ENCODE results near the gene TDRD15. TPM values are rescaled to one million over a fixed set of nuclear protein-coding genes. Genes with fewer than 3 reads are reported as not detected.

Gene TDRD15
- polyA plus RNA-seq, 1 of the 3 experiments (the other 2 are of a cell fraction) = not detected

DNA sequence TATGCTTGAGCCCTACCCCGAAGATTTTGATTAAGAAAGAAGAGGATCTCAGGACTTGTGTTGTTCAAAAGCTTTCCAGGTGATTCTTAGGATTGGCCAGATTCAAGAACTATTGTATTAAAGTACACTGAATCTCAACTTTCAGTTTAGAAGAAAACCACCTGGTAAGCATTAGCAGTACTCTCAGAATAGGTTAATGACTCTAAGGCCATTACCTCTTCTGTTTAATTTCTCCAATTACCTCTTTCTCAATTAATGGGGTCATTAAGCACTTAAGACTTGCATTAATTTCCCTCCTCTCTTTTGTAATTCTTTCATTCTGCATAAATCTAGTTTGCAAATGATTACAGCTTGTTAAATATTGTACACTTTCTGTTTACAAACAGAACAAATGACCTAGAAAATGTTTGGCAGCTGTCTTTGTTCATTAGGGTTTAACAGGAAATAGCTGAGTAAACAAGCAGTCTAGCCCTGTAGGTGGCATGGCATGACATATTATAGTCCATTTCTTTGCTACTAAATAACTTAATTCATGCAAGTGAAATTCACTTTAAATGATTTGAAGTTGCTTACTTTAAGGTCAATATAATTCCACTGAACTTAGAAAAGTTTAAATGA lies 20.4 kb upstream of the TDRD15 start (continued):
- TF ChIP-seq, protein P1, sequence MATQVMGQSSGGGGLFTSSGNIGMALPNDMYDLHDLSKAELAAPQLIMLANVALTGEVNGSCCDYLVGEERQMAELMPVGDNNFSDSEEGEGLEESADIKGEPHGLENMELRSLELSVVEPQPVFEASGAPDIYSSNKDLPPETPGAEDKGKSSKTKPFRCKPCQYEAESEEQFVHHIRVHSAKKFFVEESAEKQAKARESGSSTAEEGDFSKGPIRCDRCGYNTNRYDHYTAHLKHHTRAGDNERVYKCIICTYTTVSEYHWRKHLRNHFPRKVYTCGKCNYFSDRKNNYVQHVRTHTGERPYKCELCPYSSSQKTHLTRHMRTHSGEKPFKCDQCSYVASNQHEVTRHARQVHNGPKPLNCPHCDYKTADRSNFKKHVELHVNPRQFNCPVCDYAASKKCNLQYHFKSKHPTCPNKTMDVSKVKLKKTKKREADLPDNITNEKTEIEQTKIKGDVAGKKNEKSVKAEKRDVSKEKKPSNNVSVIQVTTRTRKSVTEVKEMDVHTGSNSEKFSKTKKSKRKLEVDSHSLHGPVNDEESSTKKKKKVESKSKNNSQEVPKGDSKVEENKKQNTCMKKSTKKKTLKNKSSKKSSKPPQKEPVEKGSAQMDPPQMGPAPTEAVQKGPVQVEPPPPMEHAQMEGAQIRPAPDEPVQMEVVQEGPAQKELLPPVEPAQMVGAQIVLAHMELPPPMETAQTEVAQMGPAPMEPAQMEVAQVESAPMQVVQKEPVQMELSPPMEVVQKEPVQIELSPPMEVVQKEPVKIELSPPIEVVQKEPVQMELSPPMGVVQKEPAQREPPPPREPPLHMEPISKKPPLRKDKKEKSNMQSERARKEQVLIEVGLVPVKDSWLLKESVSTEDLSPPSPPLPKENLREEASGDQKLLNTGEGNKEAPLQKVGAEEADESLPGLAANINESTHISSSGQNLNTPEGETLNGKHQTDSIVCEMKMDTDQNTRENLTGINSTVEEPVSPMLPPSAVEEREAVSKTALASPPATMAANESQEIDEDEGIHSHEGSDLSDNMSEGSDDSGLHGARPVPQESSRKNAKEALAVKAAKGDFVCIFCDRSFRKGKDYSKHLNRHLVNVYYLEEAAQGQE (IDR thresholded peaks at IDR 0.05; ENCODE audit: low read depth, low read length) = no peak
- TF ChIP-seq YY1 (IDR thresholded peaks at IDR 0.05; ENCODE audit: low read depth) (no peak), FOXM1 (IDR thresholded peaks at IDR 0.05; ENCODE audit: low read depth) (no peak)

DNA sequence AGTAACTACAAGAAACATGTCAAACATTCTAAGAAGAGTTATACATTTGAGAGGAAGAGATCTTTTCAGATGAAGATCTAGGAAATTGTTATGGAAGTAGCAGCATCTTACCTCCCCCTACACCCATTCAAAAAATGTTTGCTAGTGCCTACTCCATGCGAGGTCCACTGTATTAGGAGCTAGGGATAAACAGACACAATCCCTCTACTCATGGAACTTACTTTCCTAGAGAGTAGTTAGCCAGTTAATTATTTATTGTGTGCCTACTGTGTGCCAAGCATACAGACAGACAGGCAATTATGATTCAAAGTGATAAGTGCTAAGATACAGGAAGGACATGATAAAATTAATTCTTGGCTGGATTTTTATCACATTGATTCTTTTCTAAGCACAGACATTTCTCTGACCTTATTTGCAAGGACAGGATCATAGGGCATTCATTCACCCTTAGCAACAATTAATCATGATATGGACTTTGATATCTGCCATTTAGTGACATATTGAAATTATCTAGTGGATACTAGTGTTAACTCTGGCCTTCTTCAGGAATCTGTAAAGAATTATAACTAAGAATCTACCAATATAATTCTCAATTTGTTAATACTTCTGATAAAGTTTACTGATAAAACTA lies 19.6 kb upstream of the TDRD15 start:
- WGBS (ENCODE audit: low lambda C conversion rate) = 33% methylated on average over 1 of the region's 1 CpG
- Histone ChIP-seq H2AFZ (ENCODE audit: low read depth) (no peak overlapping the region), H3K4me2 (no peak overlapping the region), H4K20me1 (ENCODE audit: insufficient read depth) (no peaks in the 10 kb centered on the region), H3K9me3 (no peaks in the 10 kb centered on the region), H3K27ac (ENCODE audit: low read depth in 2 of 2, low read length in 1 of 2) (no peak overlapping the region), H3F3A (replicated peaks; ENCODE audit: insufficient read depth) (no peaks in the 10 kb centered on the region), H3K9me2 (no peaks in the 10 kb centered on the region; the same call in 1 of the 2 replicates), H3K27me3 (ENCODE audit: insufficient read depth) (no peaks in the 10 kb centered on the region), H3K4me1 (ENCODE audit: control insufficient read depth in 1 of 2, insufficient read depth in 2 of 2, low read depth in 1 of 2, low read length in 1 of 2) (no peaks in the 10 kb centered on the region), H3K36me3 (replicated peaks in 1 of 2; ENCODE audit: control insufficient read depth in 1 of 2, insufficient read depth in 2 of 2, low read length in 1 of 2) (no peaks in the 10 kb centered on the region), H3K4me3 (ENCODE audit: low read depth in 2 of 2, low read length in 1 of 2) (no peak overlapping the region), H3K79me2 (ENCODE audit: insufficient read depth) (no peaks in the 10 kb centered on the region), H3K9ac (no peak overlapping the region)
- TF ChIP-seq RFX5 (IDR thresholded peaks at IDR 0.05; ENCODE audit: low read length) (no peak), RCOR1 (IDR thresholded peaks at IDR 0.05; ENCODE audit: low read length) (no peak), YY1 (IDR thresholded peaks at IDR 0.05; ENCODE audit: low read depth) (no peak), ELF1 (IDR thresholded peaks at IDR 0.05) (no peak), MXI1 (IDR thresholded peaks at IDR 0.05; ENCODE audit: low read depth, low read length) (no peak), FOSL2 (IDR thresholded peaks at IDR 0.05; ENCODE audit: borderline replicate concordance, low read depth) (no peak), RXRA (IDR thresholded peaks at IDR 0.05; ENCODE audit: borderline replicate concordance, low read depth) (no peak)
- TF ChIP-seq, protein P2, sequence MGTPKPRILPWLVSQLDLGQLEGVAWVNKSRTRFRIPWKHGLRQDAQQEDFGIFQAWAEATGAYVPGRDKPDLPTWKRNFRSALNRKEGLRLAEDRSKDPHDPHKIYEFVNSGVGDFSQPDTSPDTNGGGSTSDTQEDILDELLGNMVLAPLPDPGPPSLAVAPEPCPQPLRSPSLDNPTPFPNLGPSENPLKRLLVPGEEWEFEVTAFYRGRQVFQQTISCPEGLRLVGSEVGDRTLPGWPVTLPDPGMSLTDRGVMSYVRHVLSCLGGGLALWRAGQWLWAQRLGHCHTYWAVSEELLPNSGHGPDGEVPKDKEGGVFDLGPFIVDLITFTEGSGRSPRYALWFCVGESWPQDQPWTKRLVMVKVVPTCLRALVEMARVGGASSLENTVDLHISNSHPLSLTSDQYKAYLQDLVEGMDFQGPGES (IDR thresholded peaks at IDR 0.05; ENCODE audit: low read depth, low read length) = no peak
- TF ChIP-seq, protein P1 (IDR thresholded peaks at IDR 0.05; ENCODE audit: low read depth, low read length) = no peak
- TF ChIP-seq, protein P3, sequence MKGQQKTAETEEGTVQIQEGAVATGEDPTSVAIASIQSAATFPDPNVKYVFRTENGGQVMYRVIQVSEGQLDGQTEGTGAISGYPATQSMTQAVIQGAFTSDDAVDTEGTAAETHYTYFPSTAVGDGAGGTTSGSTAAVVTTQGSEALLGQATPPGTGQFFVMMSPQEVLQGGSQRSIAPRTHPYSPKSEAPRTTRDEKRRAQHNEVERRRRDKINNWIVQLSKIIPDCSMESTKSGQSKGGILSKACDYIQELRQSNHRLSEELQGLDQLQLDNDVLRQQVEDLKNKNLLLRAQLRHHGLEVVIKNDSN (IDR thresholded peaks at IDR 0.05; ENCODE audit: borderline replicate concordance, low read depth) = no peak
- ChIA-PET CTCF (interaction anchor here (1.5 to 2.9 kb wide), 4 partner anchors 8 to 62 kb away, joined by 3 to 12 read pairs (median 5); no protein-coding TSS in a partner anchor), POLR2A (no interaction called here)
- DNase-seq = no peak

Data from SK-N-SH (cell line).